ENCODE data around the gene EIF5A. TPM values are rescaled to one million over a fixed set of nuclear protein-coding genes. Genes with fewer than 3 reads are reported as not detected.
A peak's percentile ranks its signal among the peaks of the same experiment; 100 is the strongest.

EIF5A gene
- total and polyA plus RNA-seq, 2 experiments from 2014 or later = 267 to 693 TPM

DNA sequence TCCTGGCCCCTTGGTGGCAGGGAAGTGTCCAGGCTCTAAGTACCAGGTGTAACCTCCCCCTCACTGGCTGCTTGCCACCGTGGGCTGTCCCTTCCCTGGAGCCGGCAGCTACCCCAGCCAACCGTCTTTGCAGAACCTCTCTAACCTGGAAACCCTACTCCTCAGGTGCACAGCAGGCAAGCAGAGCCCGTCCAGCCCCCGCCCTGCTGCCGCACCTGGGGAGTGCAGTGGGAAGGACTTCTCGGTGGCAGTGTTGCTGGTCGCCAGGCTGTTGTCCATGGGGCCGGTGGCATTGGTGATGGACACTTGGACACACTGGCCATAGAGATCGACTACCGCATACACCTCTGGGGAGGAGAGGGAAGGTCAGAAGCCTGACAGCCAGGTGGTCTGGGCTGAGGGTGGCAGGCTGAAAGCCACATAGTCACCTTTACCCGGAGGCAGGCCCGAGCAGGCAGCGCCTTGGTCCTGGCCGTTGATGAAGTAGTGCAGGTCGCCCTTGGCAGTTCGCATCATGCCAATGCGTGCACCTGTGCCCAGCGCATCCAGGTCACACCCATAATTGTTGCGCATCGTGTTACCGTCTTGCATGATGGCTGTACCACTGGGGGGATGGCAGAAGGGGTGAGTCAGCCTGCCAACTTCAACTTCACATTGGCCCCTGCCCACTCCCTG is 15.2 kb downstream of the EIF5A start:
- H3K9me3 ChIP-seq (ENCODE audit: low read depth) = no peaks in the 10 kb centered on the region
- DNase-seq (ENCODE audit: low spot score) = no peak
- no peaks in the 10 kb centered on the region for H3K27me3 ChIP-seq
- no peak overlapping the region for H3K27ac ChIP-seq
- no peak overlapping the region for H3K4me2 ChIP-seq
- H3K36me3 ChIP-seq (replicated peaks; ENCODE audit: insufficient read depth, low read depth) = no peaks in the 10 kb centered on the region
- no peak overlapping the region for H2AFZ ChIP-seq
- H3K4me3 ChIP-seq = no peak overlapping the region
- H4K20me1 ChIP-seq (ENCODE audit: insufficient read depth, poor library complexity, severe bottlenecking) = no peaks in the 10 kb centered on the region
- 97% methylated on average over 22 of the region's 22 CpGs for WGBS (ENCODE audit: low lambda C conversion rate, missing lambda C conversion rate)
- peaks cover 5% of the 10 kb centered on the region for H3K79me2 ChIP-seq
- TF ChIP-seq EZH2 (IDR thresholded peaks at IDR 0.05; ENCODE audit: borderline replicate concordance) (no peak), EZH2phosphoT487 (IDR thresholded peaks at IDR 0.05; ENCODE audit: low read depth, severe bottlenecking, unreplicated experiment) (no peak)
- TF ChIP-seq, protein P1, sequence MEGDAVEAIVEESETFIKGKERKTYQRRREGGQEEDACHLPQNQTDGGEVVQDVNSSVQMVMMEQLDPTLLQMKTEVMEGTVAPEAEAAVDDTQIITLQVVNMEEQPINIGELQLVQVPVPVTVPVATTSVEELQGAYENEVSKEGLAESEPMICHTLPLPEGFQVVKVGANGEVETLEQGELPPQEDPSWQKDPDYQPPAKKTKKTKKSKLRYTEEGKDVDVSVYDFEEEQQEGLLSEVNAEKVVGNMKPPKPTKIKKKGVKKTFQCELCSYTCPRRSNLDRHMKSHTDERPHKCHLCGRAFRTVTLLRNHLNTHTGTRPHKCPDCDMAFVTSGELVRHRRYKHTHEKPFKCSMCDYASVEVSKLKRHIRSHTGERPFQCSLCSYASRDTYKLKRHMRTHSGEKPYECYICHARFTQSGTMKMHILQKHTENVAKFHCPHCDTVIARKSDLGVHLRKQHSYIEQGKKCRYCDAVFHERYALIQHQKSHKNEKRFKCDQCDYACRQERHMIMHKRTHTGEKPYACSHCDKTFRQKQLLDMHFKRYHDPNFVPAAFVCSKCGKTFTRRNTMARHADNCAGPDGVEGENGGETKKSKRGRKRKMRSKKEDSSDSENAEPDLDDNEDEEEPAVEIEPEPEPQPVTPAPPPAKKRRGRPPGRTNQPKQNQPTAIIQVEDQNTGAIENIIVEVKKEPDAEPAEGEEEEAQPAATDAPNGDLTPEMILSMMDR (IDR thresholded peaks at IDR 0.05; ENCODE audit: poor library complexity) = no peak
- H3K4me1 ChIP-seq (ENCODE audit: insufficient read depth) = no peaks in the 10 kb centered on the region
- H3K9me2 ChIP-seq (replicated peaks; ENCODE audit: insufficient read depth) = no peaks in the 10 kb centered on the region

DNA sequence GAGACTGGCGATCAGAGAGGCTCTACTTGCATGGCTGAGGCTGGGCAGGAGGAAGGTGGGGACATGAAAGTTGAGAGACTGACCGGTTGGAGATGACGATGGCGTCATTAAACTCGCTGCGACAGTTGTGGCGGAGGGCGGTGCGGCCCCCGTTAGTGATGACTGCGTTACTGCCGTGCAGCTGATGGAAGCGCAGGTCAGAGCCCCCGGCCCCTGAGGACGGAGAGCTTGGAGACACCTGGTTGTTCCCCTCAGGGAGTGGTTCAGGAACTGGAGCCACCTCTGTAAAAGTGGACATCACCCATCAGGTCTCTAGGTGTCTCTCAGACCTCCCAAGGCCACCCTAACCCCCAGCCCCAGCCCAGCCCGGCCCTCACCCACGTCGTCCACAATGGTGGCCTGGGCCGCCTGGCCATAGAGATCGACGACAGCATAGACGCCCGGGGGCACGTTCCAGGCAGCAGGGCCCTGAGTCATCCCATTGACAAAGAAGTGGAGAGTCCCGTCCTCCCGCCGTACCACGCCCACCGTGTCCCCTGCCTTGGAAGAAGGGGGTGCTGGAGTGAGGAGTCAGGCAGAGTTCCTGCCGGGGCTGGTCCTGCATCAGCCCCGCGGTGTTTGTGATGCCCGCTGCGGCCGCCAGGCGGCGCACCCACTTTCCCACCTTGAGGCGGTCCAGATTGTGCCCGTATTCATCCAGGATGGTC is 16.5 kb downstream of the EIF5A start:
- no peak for TF ChIP-seq EZH2 (IDR thresholded peaks at IDR 0.05; ENCODE audit: borderline replicate concordance)
- TF ChIP-seq EZH2phosphoT487 (IDR thresholded peaks at IDR 0.05; ENCODE audit: low read depth, severe bottlenecking, unreplicated experiment) = no peak
- TF ChIP-seq, protein P1 (IDR thresholded peaks at IDR 0.05; ENCODE audit: poor library complexity) = peak; percentile 61
- DNase-seq (ENCODE audit: low spot score) = peak; percentile 49
- Histone ChIP-seq H3K9me3 (ENCODE audit: low read depth) (no peaks in the 10 kb centered on the region), H4K20me1 (ENCODE audit: insufficient read depth, poor library complexity, severe bottlenecking) (no peaks in the 10 kb centered on the region), H3K9me2 (replicated peaks; ENCODE audit: insufficient read depth) (no peaks in the 10 kb centered on the region), H3K27me3 (no peaks in the 10 kb centered on the region), H3K4me2 (no peak overlapping the region), H2AFZ (no peak overlapping the region), H3K4me3 (no peak overlapping the region), H3K27ac (no peak overlapping the region), H3K79me2 (peaks cover 17% of the 10 kb centered on the region), H3K36me3 (replicated peaks; ENCODE audit: insufficient read depth, low read depth) (no peaks in the 10 kb centered on the region), H3K4me1 (ENCODE audit: insufficient read depth) (peaks cover 5% of the 10 kb centered on the region)
- WGBS (ENCODE audit: low lambda C conversion rate, missing lambda C conversion rate) = 75% methylated on average over 39 of the region's 39 CpGs

DNA sequence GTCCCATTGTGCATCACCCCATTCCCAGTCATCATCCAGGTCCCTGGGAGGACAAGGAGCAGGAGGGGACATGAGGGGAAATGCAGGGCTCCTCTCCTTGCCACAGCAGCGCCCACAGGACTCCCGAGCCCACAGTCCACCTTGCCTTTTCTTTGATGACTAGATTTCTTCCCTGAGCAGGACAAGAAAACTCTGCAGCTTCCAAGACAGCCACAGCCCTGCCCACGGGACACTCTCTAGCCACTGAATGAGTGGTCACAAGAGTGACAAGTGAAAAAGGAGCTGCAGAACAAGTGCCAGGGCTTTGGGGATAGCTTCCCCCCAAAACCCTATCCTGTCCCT is 17.0 kb downstream of the EIF5A start:
- H3K4me3 ChIP-seq = no peak overlapping the region
- H3K36me3 ChIP-seq (replicated peaks; ENCODE audit: insufficient read depth, low read depth) = no peaks in the 10 kb centered on the region
- H3K27me3 ChIP-seq = no peaks in the 10 kb centered on the region
- WGBS (ENCODE audit: low lambda C conversion rate, missing lambda C conversion rate) = 89% methylated on average over 3 of the region's 3 CpGs
- no peaks in the 10 kb centered on the region for H4K20me1 ChIP-seq (ENCODE audit: insufficient read depth, poor library complexity, severe bottlenecking)
- DNase-seq (ENCODE audit: low spot score) = no peak
- no peak for TF ChIP-seq EZH2 (IDR thresholded peaks at IDR 0.05; ENCODE audit: borderline replicate concordance)
- TF ChIP-seq EZH2phosphoT487 (IDR thresholded peaks at IDR 0.05; ENCODE audit: low read depth, severe bottlenecking, unreplicated experiment) = no peak
- TF ChIP-seq, protein P1 (IDR thresholded peaks at IDR 0.05; ENCODE audit: poor library complexity) = no peak
- peaks cover 17% of the 10 kb centered on the region for H3K79me2 ChIP-seq
- H3K9me3 ChIP-seq (ENCODE audit: low read depth) = no peaks in the 10 kb centered on the region
- no peak overlapping the region for H3K27ac ChIP-seq
- H3K4me2 ChIP-seq = no peak overlapping the region
- no peaks in the 10 kb centered on the region for H3K9me2 ChIP-seq (replicated peaks; ENCODE audit: insufficient read depth)
- H3K4me1 ChIP-seq (ENCODE audit: insufficient read depth) = peaks cover 5% of the 10 kb centered on the region
- no peak overlapping the region for H2AFZ ChIP-seq

All from hepatocyte (in vitro differentiated cells).